ENCODE data around the gene DIP2C.

DNA sequence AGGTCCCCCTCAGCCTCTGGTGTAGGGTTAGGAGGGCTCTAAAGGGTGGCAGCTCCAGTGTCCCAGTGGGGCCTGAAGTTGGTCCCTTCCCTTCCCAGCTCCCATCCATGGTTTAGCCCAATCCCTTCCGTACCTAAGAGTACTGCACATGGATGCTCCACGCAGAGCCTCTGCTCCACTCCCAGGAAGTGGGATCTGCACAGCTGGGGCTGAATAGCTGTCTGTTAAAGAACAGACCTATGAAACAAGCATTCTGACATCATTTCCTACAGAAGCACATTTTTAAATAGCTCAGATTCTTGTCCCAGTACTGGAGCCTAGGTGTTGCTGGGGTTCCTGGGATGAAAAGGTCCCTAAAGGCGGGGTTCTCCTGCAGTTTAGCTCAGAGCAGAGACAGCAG is 418.3 kb downstream of the DIP2C start:
- TF ChIP-seq, protein P1, sequence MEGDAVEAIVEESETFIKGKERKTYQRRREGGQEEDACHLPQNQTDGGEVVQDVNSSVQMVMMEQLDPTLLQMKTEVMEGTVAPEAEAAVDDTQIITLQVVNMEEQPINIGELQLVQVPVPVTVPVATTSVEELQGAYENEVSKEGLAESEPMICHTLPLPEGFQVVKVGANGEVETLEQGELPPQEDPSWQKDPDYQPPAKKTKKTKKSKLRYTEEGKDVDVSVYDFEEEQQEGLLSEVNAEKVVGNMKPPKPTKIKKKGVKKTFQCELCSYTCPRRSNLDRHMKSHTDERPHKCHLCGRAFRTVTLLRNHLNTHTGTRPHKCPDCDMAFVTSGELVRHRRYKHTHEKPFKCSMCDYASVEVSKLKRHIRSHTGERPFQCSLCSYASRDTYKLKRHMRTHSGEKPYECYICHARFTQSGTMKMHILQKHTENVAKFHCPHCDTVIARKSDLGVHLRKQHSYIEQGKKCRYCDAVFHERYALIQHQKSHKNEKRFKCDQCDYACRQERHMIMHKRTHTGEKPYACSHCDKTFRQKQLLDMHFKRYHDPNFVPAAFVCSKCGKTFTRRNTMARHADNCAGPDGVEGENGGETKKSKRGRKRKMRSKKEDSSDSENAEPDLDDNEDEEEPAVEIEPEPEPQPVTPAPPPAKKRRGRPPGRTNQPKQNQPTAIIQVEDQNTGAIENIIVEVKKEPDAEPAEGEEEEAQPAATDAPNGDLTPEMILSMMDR (IDR thresholded peaks at IDR 0.05): no peak
- TF ChIP-seq CREM (CRISPR knock-in tag; IDR thresholded peaks at IDR 0.05) (no peak), NFATC4 (CRISPR knock-in tag; IDR thresholded peaks at IDR 0.05) (no peak)
- TF ChIP-seq, protein P2, sequence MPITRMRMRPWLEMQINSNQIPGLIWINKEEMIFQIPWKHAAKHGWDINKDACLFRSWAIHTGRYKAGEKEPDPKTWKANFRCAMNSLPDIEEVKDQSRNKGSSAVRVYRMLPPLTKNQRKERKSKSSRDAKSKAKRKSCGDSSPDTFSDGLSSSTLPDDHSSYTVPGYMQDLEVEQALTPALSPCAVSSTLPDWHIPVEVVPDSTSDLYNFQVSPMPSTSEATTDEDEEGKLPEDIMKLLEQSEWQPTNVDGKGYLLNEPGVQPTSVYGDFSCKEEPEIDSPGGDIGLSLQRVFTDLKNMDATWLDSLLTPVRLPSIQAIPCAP (CRISPR knock-in tag; IDR thresholded peaks at IDR 0.05): no peak

Measured in WTC11 (cell line).